ENCODE data around the gene ANKRD63. TPM values are rescaled to one million over a fixed set of nuclear protein-coding genes. Genes with fewer than 3 reads are reported as not detected.

ANKRD63 gene
- total RNA-seq, 1 experiment from 2014 or later: 0.46 TPM

DNA sequence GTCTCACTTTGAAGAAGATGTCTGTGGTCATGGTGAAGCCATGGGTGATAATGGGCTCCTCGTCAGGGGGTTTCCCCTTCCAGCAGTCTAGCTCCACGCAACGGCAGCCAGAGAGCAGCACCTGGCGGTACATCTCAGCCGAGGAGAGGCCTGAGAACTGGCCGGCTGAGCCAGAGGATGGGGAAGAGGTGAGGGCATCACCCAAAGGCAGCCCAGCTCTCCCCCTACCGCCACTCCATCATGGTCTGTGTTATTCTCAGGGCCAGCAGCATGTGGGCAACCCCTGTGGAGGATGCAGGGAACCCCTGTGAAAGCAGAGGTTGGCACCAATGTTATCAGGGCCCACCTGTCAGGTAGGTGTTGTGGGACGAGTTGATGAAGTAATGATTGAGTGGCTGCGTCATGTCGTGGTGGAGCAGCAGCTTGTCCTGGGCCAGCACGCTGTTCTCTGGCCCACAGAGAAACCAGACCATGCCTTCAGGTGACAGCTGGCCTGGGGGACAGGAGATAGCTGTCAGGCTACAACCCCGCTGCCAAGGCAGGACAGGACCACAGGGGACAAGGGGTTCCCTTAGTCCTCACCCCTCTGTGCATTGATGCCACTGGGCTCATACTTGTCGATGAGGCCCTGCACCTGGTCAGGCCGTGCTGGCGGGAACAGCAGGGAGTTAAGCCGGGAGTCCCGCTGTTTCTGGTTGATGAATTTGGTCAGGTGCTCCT is 15.5 kb upstream of the ANKRD63 start:
- H3K4me3 Mint-ChIP-seq: no peak overlapping the region
- no peaks in the 10 kb centered on the region for H3K23me2 ChIP-seq (ENCODE audit: insufficient read length, low read depth, low read length, poor library complexity, severe bottlenecking)
- H3K9me3 Mint-ChIP-seq: peaks cover 15% of the 10 kb centered on the region in 2 experiments
- H3K9me3 ChIP-seq (ENCODE audit: control insufficient read depth, low read depth, low read length): no peaks in the 10 kb centered on the region
- no CpG with 5 or more reads among the region's 17 CpGs for WGBS (ENCODE audit: extremely low coverage, insufficient read length, low lambda C conversion rate)
- no peak overlapping the region for H3K14ac ChIP-seq (ENCODE audit: insufficient read depth, low read length)
- no peak overlapping the region for H3K4me2 ChIP-seq (ENCODE audit: insufficient read depth, insufficient read length, low read length)
- H2BK15ac ChIP-seq (ENCODE audit: low read depth, low read length): no peak overlapping the region
- DNase-seq: no peak
- H2BK5ac ChIP-seq (ENCODE audit: insufficient read length, low read length): no peak overlapping the region
- no peak overlapping the region for H3K18ac ChIP-seq (ENCODE audit: insufficient read length, low read depth, low read length)
- H3K79me1 ChIP-seq (ENCODE audit: insufficient read depth, low read depth, low read length, poor library complexity, severe bottlenecking): no peaks in the 10 kb centered on the region
- no peaks in the 10 kb centered on the region for H3K79me2 ChIP-seq (ENCODE audit: insufficient read depth, low read length)
- peaks cover 44% of the 10 kb centered on the region for H3K27me3 Mint-ChIP-seq (ENCODE audit: low read depth)
- no peak overlapping the region for H2AFZ ChIP-seq (ENCODE audit: low read length)
- H3K4me1 Mint-ChIP-seq: peaks cover 18 to 29% of the 10 kb centered on the region in 2 experiments
- no peak overlapping the region for H3K23ac ChIP-seq (ENCODE audit: insufficient read length, low read depth, low read length)
- no peak overlapping the region for H3K9ac ChIP-seq (ENCODE audit: extremely low read depth, insufficient read length, low read length)
- H3K4me1 ChIP-seq (ENCODE audit: insufficient read depth, low read length): no peaks in the 10 kb centered on the region; the same call in 1 of the 2 replicates
- H3K27ac ChIP-seq (ENCODE audit: insufficient read length, low read depth, low read length): no peak overlapping the region
- no peak overlapping the region for H3T11ph ChIP-seq (ENCODE audit: low read length)
- H3K56ac ChIP-seq (ENCODE audit: insufficient read length, low read depth, low read length): no peak overlapping the region
- H4K5ac ChIP-seq (ENCODE audit: insufficient read length, low read depth, low read length): no peak overlapping the region
- no peak overlapping the region for H2BK12ac ChIP-seq (ENCODE audit: insufficient read length, low read depth, low read length)
- H4K91ac ChIP-seq (ENCODE audit: insufficient read length, low read depth, low read length): no peak overlapping the region
- no peak overlapping the region; a peak in 1 of 7 replicates for H3K27ac Mint-ChIP-seq
- peaks cover 2 to 16% (median 5%) of the 10 kb centered on the region in 3 experiments; a peak in 5 of 7 replicates for H3K36me3 Mint-ChIP-seq (ENCODE audit: insufficient read depth in 1 of 3, low read depth in 3 of 3)
- H2BK20ac ChIP-seq (ENCODE audit: low read depth, low read length, poor library complexity, severe bottlenecking): no peak overlapping the region
- H3K27me3 ChIP-seq (ENCODE audit: insufficient read depth, low read length): no peaks in the 10 kb centered on the region
- H2BK120ac ChIP-seq (ENCODE audit: low read depth, low read length, poor library complexity, severe bottlenecking): no peak overlapping the region
- TF ChIP-seq, protein P1, sequence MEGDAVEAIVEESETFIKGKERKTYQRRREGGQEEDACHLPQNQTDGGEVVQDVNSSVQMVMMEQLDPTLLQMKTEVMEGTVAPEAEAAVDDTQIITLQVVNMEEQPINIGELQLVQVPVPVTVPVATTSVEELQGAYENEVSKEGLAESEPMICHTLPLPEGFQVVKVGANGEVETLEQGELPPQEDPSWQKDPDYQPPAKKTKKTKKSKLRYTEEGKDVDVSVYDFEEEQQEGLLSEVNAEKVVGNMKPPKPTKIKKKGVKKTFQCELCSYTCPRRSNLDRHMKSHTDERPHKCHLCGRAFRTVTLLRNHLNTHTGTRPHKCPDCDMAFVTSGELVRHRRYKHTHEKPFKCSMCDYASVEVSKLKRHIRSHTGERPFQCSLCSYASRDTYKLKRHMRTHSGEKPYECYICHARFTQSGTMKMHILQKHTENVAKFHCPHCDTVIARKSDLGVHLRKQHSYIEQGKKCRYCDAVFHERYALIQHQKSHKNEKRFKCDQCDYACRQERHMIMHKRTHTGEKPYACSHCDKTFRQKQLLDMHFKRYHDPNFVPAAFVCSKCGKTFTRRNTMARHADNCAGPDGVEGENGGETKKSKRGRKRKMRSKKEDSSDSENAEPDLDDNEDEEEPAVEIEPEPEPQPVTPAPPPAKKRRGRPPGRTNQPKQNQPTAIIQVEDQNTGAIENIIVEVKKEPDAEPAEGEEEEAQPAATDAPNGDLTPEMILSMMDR (conservative IDR thresholded peaks at IDR 0.05): no peak
- H2AK5ac ChIP-seq (ENCODE audit: insufficient read length, low read length): no peak overlapping the region
- H4K8ac ChIP-seq (replicated peaks; ENCODE audit: insufficient read length, low read depth, low read length): no peak overlapping the region
- no peak overlapping the region for H3K4ac ChIP-seq (ENCODE audit: low read depth, low read length)
- no peaks in the 10 kb centered on the region for H4K20me1 ChIP-seq (ENCODE audit: control insufficient read depth, insufficient read depth, insufficient read length)
